Naive thymus-derived CD4-positive, alpha-beta T cell (primary cell): ENCODE results near the gene MACROD2. TPM values are rescaled to one million over a fixed set of nuclear protein-coding genes. Genes with fewer than 3 reads are reported as not detected.

Experiments
- ATAC-seq: fragments of 150-1000 bp; cut with Tn5 transposase; 2 replicates; pipeline ENCODE4 v1.10.0; 2021; ENCODE audit warnings: mild to moderate bottlenecking, moderate library complexity
- CTCF ChIA-PET: fragments of 350-600 bp; sonication (Branson Sonifier 250); formaldehyde crosslinking; loops from one replicate; lab custom pipeline; 2021; ENCODE audit warnings: antibody characterized with exemption; lab: Charles Lee
- POLR2A ChIA-PET: fragments of 350-600 bp; sonication (Branson Sonifier 250); formaldehyde crosslinking; loops from one replicate; lab custom pipeline; 2021; ENCODE audit warnings: antibody characterized with exemption, inconsistent platforms; lab: Charles Lee
- DNase-seq, 9 donors: peaks; one replicate each; pipeline versions ENCODE4 v3.0.0 to v3.0.0-alpha.2; 2020 to 2022; ENCODE audit warnings: mixed read lengths in 1 of 9
- H3K27ac ChIP-seq: one replicate; pipeline ENCODE4 v1.7.0; 2013; ENCODE audit warnings: mild to moderate bottlenecking, low read depth, low read length, moderate library complexity
- H3K27me3 ChIP-seq, 2 donors: one replicate each; pipeline ENCODE4 v1.7.0; 2013; ENCODE audit warnings: low read length in 2 of 2, mild to moderate bottlenecking in 2 of 2, moderate library complexity in 2 of 2; ENCODE audit not compliant: control insufficient read depth in 2 of 2, insufficient read depth in 2 of 2
- H3K36me3 ChIP-seq, 3 experiments: 1 replicate in 2 of 3; 2 replicates in 1 of 3; pipeline ENCODE4 v1.7.0; 2013; ENCODE audit warnings: low read length in 3 of 3, mild to moderate bottlenecking in 3 of 3, moderate library complexity in 1 of 3; ENCODE audit not compliant: insufficient read depth in 3 of 3, control insufficient read depth in 2 of 3
- H3K4me1 ChIP-seq, 2 donors: one replicate each; pipeline ENCODE4 v1.7.0; 2013; ENCODE audit warnings: low read length in 2 of 2, mild to moderate bottlenecking in 2 of 2, moderate library complexity in 1 of 2; ENCODE audit not compliant: control insufficient read depth in 2 of 2, insufficient read depth in 2 of 2
- H3K4me3 ChIP-seq: 2 replicates; pipeline ENCODE4 v1.7.0; 2013; ENCODE audit warnings: mild to moderate bottlenecking, low read length
- H3K9me3 ChIP-seq, 3 experiments: 1 replicate in 2 of 3; 2 replicates in 1 of 3; pipeline ENCODE4 v1.7.0; 2013; ENCODE audit warnings: low read length in 3 of 3; ENCODE audit not compliant: control insufficient read depth in 2 of 3
- H3K27ac Mint-ChIP-seq, 9 donors: one replicate each; pipeline ENCODE4 v1.8.0; 2020 to 2022; ENCODE audit warnings: mixed read lengths in 9 of 9, mild to moderate bottlenecking in 8 of 9, moderate library complexity in 5 of 9, inconsistent platforms in 2 of 9
- H3K27me3 Mint-ChIP-seq, 5 donors: one replicate each; pipeline ENCODE4 v1.8.0; 2021 to 2022; ENCODE audit warnings: mixed read lengths in 5 of 5, mild to moderate bottlenecking in 1 of 5
- H3K36me3 Mint-ChIP-seq, 5 donors: one replicate each; pipeline ENCODE4 v1.8.0; 2020 to 2022; ENCODE audit warnings: mixed read lengths in 5 of 5, mild to moderate bottlenecking in 3 of 5, inconsistent platforms in 1 of 5
- H3K4me1 Mint-ChIP-seq, 7 donors: one replicate each; pipeline ENCODE4 v1.8.0; 2020 to 2022; ENCODE audit warnings: mixed read lengths in 7 of 7, mild to moderate bottlenecking in 3 of 7, inconsistent platforms in 1 of 7
- H3K4me3 Mint-ChIP-seq, 10 donors: one replicate each; pipeline ENCODE4 v1.8.0; 2020 to 2022; ENCODE audit warnings: mild to moderate bottlenecking in 10 of 10, mixed read lengths in 10 of 10, moderate library complexity in 6 of 10, inconsistent platforms in 2 of 10
- H3K9me3 Mint-ChIP-seq, 11 donors: one replicate each; pipeline ENCODE4 v1.8.0; 2020 to 2022; ENCODE audit warnings: mixed read lengths in 11 of 11, mild to moderate bottlenecking in 4 of 11, inconsistent platforms in 1 of 11, moderate library complexity in 1 of 11
- intact Hi-C, 2 donors: fragments of 100-400 bp; cut with micrococcal nuclease; formaldehyde crosslinking; loops; one replicate each; pipeline ENCODE4 v1.15.1; 2023
- polyA plus RNA-seq, 2 donors: library from polyadenylated mRNA; unstranded; fragments of 300-500 nt; fragmentation: Illumina TruSeq; gene quantifications; one replicate each; pipeline ENCODE4 v1.2.3, GENCODE V29; 2021
- total RNA-seq, 6 experiments: library from RNA in 5 of 6; stranded (reverse) in 5 of 6; gene quantifications; 1 replicate in 5 of 6; 2 replicates in 1 of 6; pipeline ENCODE4 v1.2.3 and lab custom pipeline; 2021 to 2026

MACROD2 gene
- total and polyA plus RNA-seq, 7 experiments from 2014 or later = 0.27 to 0.86 (median 0.34) TPM; not detected in 4

- no peaks in the 10 kb centered on the region for H3K36me3 ChIP-seq
- no peaks in the 10 kb centered on the region for H3K4me1 Mint-ChIP-seq
- DNase-seq = no peak
- no peak overlapping the region for H3K4me3 Mint-ChIP-seq
- no peak overlapping the region for H3K27ac Mint-ChIP-seq
- H3K4me3 ChIP-seq = no peak overlapping the region
- no peak for ATAC-seq
- peaks cover 0 to 20% (median 10%) of the 10 kb centered on the region in 11 donors for H3K9me3 Mint-ChIP-seq
- no peaks in the 10 kb centered on the region for H3K27me3 ChIP-seq
- no peaks in the 10 kb centered on the region for H3K27me3 Mint-ChIP-seq
- CTCF ChIA-PET = no interaction called here
- no peaks in the 10 kb centered on the region for H3K4me1 ChIP-seq
- no peaks in the 10 kb centered on the region for H3K9me3 ChIP-seq
- POLR2A ChIA-PET = no interaction called here
- H3K27ac ChIP-seq = no peak overlapping the region
- intact Hi-C loops = no loop called here
- H3K36me3 Mint-ChIP-seq = no peaks in the 10 kb centered on the region
Measured at GRCh38 chr20:14562981-14563380, 567.7 kb downstream of the MACROD2 start.

GRCh38 chr20:14566505-14566904 is 571.2 kb downstream of the MACROD2 start:
- Histone ChIP-seq H3K36me3 (no peaks in the 10 kb centered on the region), H3K27me3 (no peaks in the 10 kb centered on the region), H3K9me3 (no peaks in the 10 kb centered on the region), H3K4me1 (no peaks in the 10 kb centered on the region), H3K27ac (no peak overlapping the region), H3K4me3 (no peak overlapping the region)
- H3K4me3 Mint-ChIP-seq = no peak overlapping the region
- ATAC-seq (no peak), DNase-seq (no peak)
- no peak overlapping the region for H3K27ac Mint-ChIP-seq
- CTCF ChIA-PET = no interaction called here
- POLR2A ChIA-PET = no interaction called here
- intact Hi-C loops = no loop called here
- peaks cover 0 to 21% (median 11%) of the 10 kb centered on the region in 11 donors for H3K9me3 Mint-ChIP-seq
- no peaks in the 10 kb centered on the region for H3K27me3 Mint-ChIP-seq
- H3K36me3 Mint-ChIP-seq = no peaks in the 10 kb centered on the region
- no peaks in the 10 kb centered on the region for H3K4me1 Mint-ChIP-seq

- H3K4me3 ChIP-seq = no peak overlapping the region
- CTCF ChIA-PET = no interaction called here
- POLR2A ChIA-PET = no interaction called here
- Mint-ChIP-seq H3K36me3 (no peaks in the 10 kb centered on the region), H3K27ac (no peak overlapping the region), H3K4me1 (no peaks in the 10 kb centered on the region), H3K9me3 (peaks cover 0 to 15% (median 9%) of the 10 kb centered on the region in 11 donors), H3K4me3 (no peak overlapping the region), H3K27me3 (no peaks in the 10 kb centered on the region)
- no peaks in the 10 kb centered on the region for H3K4me1 ChIP-seq
- H3K36me3 ChIP-seq = no peaks in the 10 kb centered on the region
- no peaks in the 10 kb centered on the region for H3K27me3 ChIP-seq
- H3K9me3 ChIP-seq = no peaks in the 10 kb centered on the region
- no peak overlapping the region for H3K27ac ChIP-seq
- ATAC-seq (no peak), DNase-seq (no peak)
- intact Hi-C loops = no loop called here
Measured at GRCh38 chr20:14568225-14568624, 572.9 kb downstream of the MACROD2 start.

GRCh38 chr20:14568701-14569100 is 573.4 kb downstream of the MACROD2 start:
- ATAC-seq = no peak

GRCh38 chr20:14569641-14570040 is 574.3 kb downstream of the MACROD2 start:
- DNase-seq = no peak
- H3K4me1 ChIP-seq = no peaks in the 10 kb centered on the region
- no peak overlapping the region for H3K4me3 Mint-ChIP-seq
- peaks cover 0 to 14% (median 8%) of the 10 kb centered on the region in 11 donors for H3K9me3 Mint-ChIP-seq
- H3K9me3 ChIP-seq = no peaks in the 10 kb centered on the region
- ATAC-seq = no peak
- H3K36me3 ChIP-seq = no peaks in the 10 kb centered on the region
- ChIA-PET POLR2A (no interaction called here), CTCF (no interaction called here)
- intact Hi-C loops = no loop called here
- no peak overlapping the region for H3K4me3 ChIP-seq
- H3K4me1 Mint-ChIP-seq = no peaks in the 10 kb centered on the region
- no peak overlapping the region for H3K27ac ChIP-seq
- H3K27me3 Mint-ChIP-seq = no peaks in the 10 kb centered on the region
- no peaks in the 10 kb centered on the region for H3K27me3 ChIP-seq
- no peaks in the 10 kb centered on the region for H3K36me3 Mint-ChIP-seq
- no peak overlapping the region for H3K27ac Mint-ChIP-seq

More at GRCh38 chr20:14568701-14569100, 573.4 kb downstream of the MACROD2 start:
- no peaks in the 10 kb centered on the region for H3K9me3 ChIP-seq
- no peak overlapping the region for H3K4me3 ChIP-seq
- Mint-ChIP-seq H3K4me1 (no peaks in the 10 kb centered on the region), H3K36me3 (no peaks in the 10 kb centered on the region), H3K27ac (no peak overlapping the region), H3K27me3 (no peaks in the 10 kb centered on the region), H3K9me3 (peaks cover 0 to 15% (median 9%) of the 10 kb centered on the region in 11 donors), H3K4me3 (no peak overlapping the region)
- H3K27ac ChIP-seq = no peak overlapping the region
- ChIA-PET CTCF (no interaction called here), POLR2A (no interaction called here)
- no peaks in the 10 kb centered on the region for H3K27me3 ChIP-seq
- H3K4me1 ChIP-seq = no peaks in the 10 kb centered on the region
- DNase-seq = no peak
- H3K36me3 ChIP-seq = no peaks in the 10 kb centered on the region
- intact Hi-C loops = no loop called here

- Mint-ChIP-seq H3K27me3 (no peaks in the 10 kb centered on the region), H3K36me3 (no peaks in the 10 kb centered on the region), H3K4me1 (no peaks in the 10 kb centered on the region), H3K9me3 (peaks cover 0 to 10% (median 4%) of the 10 kb centered on the region in 11 donors), H3K4me3 (no peak overlapping the region), H3K27ac (no peak overlapping the region)
- Histone ChIP-seq H3K27me3 (no peaks in the 10 kb centered on the region), H3K9me3 (no peaks in the 10 kb centered on the region), H3K4me1 (no peaks in the 10 kb centered on the region), H3K36me3 (no peaks in the 10 kb centered on the region), H3K4me3 (no peak overlapping the region), H3K27ac (no peak overlapping the region)
- ChIA-PET POLR2A (no interaction called here), CTCF (no interaction called here)
- ATAC-seq (no peak), DNase-seq (no peak)
- intact Hi-C loops = no loop called here
Measured at GRCh38 chr20:14570811-14571210, 575.5 kb downstream of the MACROD2 start.

GRCh38 chr20:14573676-14574075 is 578.4 kb downstream of the MACROD2 start:
- POLR2A ChIA-PET = no interaction called here
- H3K27me3 Mint-ChIP-seq = no peaks in the 10 kb centered on the region
- DNase-seq (no peak), ATAC-seq (no peak)
- Histone ChIP-seq H3K9me3 (no peaks in the 10 kb centered on the region), H3K4me3 (no peak overlapping the region), H3K27me3 (no peaks in the 10 kb centered on the region), H3K4me1 (no peaks in the 10 kb centered on the region), H3K27ac (no peak overlapping the region), H3K36me3 (no peaks in the 10 kb centered on the region)
- no peak overlapping the region for H3K27ac Mint-ChIP-seq
- H3K4me1 Mint-ChIP-seq = no peaks in the 10 kb centered on the region
- no peak overlapping the region for H3K4me3 Mint-ChIP-seq
- H3K36me3 Mint-ChIP-seq = no peaks in the 10 kb centered on the region
- peaks cover 0 to 12% (median 3%) of the 10 kb centered on the region in 11 donors for H3K9me3 Mint-ChIP-seq
- CTCF ChIA-PET = no interaction called here
- intact Hi-C loops = no loop called here
